Stromal cell of bone marrow (primary cell): Measurements from ENCODE around the gene C1QL4.
A peak's percentile ranks its signal among the peaks of the same experiment; 100 is the strongest.

Experiments
- DNase-seq: peaks from one replicate; pipeline ENCODE4 v3.0.0-alpha.2; 2012; ENCODE audit warnings: low read depth

Gene C1QL4

GRCh38 chr12:49347311-49348193 is 10.6 kb upstream of the C1QL4 start:
- DNase-seq: no peak

GRCh38 chr12:49346659-49347310 is 9.8 kb upstream of the C1QL4 start, which contains the start of gene DNAJC22:
TSS of gene DNAJC22 (plus strand) at chr12:49346888. CDS start at chr12:49348873, 1,985 bp downstream.
- DNase-seq: no peak

DNA sequence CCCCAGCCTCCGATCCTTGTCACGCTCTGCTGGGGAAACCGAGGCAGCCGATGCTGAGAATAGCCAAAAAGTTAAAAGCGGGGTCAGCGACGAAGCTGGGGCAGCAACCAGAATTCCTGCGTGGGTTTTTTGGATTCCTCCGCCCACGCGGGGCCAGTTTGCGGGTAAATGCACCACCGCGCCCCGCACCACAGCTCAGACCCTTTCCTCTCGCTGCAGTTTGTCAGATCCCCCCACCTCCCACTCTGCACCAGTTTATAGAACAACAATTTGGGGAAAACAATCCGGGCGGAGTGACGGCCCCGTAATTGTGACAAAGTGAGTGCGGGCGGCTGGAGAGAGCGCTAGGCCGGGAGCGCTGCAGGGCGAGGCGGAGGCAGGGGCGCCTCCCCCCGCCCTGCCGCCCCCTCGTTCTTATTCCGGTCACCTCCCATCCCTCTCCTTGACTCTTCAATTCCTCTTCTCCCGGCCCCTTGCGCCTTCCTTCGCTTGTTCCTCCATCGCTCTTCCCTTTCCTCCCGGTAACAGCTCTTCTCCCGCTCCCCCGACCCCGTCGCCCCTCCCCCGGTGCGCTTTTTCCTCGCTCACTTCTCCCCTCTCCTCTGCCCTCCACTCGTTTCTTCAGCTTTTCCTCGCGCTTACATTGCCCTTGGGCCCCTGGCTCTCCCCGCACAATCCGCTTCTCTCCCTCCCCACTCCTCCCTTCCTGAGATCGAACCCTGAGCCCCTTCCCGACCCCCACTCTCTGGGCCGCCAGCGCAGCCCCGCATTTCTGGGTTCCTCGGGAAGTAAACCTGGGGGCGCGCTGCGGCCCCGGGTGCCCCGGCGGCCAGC is 9.1 kb upstream of the C1QL4 start:
- DNase-seq: no peak

GRCh38 chr12:49345051-49345824 is 8.2 kb upstream of the C1QL4 start:
- DNase-seq: no peak

- no peak for DNase-seq
Observed at GRCh38 chr12:49344486-49345050, 7.6 kb upstream of the C1QL4 start.

- DNase-seq: no peak
Observed at GRCh38 chr12:49342914-49343731, 6.1 kb upstream of the C1QL4 start.

DNA sequence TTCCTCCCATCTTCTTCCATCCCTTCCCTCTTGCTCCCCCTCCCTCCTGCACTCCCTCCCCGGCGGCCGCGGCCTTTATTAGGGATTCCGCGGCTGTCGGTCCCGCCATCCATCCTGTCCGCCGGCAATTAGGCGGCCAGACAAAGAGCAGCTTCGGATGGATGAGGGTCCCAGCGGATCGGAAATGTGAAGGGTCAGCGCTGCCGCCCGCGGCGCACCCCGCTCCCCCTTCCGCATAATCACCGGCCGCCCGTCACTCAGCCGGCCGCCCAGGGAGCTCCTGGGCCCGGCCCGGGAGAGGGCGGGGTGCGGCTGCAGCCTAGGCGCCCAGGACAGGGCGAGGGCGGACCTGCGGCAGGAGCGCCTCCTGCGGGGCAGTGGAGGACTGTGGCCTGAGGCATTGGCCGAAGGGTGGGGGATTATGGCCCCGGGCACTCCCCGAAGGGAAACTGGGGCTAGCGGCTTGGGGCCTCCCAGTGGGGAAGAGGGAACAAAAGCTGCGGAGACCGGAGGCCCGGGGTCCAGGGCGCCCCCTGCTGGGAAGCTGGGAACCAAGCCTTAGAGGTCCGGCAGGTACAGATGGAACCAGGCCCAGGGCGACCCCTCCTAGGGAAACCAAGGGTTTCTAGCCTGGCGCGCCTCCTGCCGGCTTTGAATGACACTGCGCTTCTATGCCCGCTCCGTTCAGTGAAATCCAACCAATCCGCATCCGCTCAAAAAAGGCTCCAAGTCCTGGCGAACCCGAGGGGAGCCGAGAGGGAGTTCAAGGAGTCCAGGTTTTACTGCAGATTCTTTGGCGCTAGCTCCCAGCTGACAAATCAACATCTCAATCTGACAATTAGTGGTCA is 5.3 kb upstream of the C1QL4 start:
- DNase-seq: peak; percentile 41

DNA sequence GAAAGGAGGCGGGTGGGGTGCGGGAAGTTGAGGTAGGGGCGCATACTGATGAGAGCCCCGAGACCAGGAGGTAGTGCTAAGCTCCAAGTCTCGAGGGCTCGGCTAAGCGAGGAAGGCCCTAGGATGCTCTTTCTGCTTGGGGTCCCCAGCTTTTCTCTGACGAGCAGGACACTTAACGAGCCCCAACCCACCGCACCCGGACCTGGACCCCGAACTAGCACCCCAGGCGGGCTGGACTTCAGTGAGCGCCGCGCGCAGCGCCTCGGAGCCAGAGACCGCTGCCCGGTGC is 4.7 kb upstream of the C1QL4 start:
- DNase-seq: no peak

DNA sequence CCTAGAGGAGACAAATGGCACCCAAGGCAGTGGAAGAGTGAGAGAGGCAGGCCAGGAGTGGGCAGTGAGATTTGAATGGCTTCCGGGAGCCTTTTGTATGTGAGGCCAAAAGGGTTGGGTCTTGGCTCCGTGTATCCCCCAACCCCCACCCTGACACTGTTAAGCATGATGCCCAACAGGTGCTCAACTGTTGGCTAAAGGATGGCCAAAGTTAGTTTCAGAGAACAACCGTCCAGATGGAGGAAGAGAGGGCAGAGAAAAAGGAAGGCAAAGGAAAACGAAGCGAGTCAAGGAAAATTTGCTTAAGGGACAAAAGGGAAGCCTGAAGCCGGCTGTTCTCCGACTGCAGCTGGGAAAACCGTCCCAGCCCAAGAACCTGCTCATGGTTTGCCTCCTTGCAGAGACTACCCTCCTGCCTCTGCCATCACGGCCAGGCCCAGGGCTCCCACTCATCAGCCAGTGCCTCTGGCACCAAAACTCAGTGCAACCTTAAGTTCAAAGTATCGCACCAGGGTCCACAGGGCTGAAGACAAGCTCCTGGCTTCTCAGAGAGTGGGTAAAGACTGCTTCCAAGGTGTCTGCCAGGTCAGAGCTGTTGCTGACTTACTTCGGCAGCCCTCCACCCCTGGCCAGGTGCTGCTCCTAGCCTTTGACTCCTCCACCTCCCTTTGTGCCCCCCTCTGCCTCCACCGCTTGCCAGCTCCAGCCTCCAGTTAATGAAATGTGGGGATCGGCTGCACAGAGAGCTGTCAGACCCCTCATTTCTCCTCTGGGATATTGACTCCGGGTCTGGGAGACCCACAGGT is 4.2 kb upstream of the C1QL4 start:
- no peak for DNase-seq

GRCh38 chr12:49340095-49340870 is 3.3 kb upstream of the C1QL4 start:
- no peak for DNase-seq

DNA sequence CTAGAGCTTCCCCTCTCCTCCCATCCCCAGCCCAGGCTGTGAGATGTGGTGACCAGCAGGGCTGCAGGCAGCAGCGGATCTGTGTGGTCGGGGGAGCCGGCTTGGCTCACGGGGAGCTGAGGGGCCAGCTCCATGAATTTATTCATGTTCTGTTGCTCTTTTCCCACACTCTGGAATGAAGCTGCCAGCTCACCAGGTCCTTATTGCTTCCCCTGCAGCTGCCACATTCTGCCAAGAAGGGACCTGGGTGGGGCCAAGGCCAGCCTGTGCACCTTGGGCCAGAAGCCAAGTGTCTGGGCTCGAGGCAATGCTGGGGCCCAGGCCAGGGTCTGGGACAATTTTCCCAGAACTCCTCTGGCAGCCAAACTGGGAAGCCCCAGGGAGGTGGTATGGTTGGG is 2.5 kb upstream of the C1QL4 start:
- no peak for DNase-seq

- no peak for DNase-seq
Observed at GRCh38 chr12:49338830-49339463, 2.0 kb upstream of the C1QL4 start.

- no peak for DNase-seq
Observed at GRCh38 chr12:49335955-49336644, 888 bp downstream of the C1QL4 start.

GRCh38 chr12:49335118-49335954 is 1.7 kb downstream of the C1QL4 start:
- no peak for DNase-seq

- no peak for DNase-seq
Observed at GRCh38 chr12:49334681-49335080, 2.3 kb downstream of the C1QL4 start.

GRCh38 chr12:49334226-49334625 is 2.8 kb downstream of the C1QL4 start:
- DNase-seq: no peak
